Daoy (cell line): Measurements from ENCODE around the gene FNTB. TPM values are rescaled to one million over a fixed set of nuclear protein-coding genes. Genes with fewer than 3 reads are reported as not detected.
A peak's percentile ranks its signal among the peaks of the same experiment; 100 is the strongest.

Source experiments
- DNase-seq: peaks from one replicate; pipeline ENCODE4 v3.0.0-alpha.2; 2015; ENCODE audit warnings: low read depth
- total RNA-seq: library from RNA; depleted of rRNA; stranded (reverse); fragments of >200 nt; shearing (Covaris generic); gene quantifications from 2 replicates; pipeline ENCODE4 v1.2.3, GENCODE V29; 2014; rRNA removed

The FNTB gene, protein sequence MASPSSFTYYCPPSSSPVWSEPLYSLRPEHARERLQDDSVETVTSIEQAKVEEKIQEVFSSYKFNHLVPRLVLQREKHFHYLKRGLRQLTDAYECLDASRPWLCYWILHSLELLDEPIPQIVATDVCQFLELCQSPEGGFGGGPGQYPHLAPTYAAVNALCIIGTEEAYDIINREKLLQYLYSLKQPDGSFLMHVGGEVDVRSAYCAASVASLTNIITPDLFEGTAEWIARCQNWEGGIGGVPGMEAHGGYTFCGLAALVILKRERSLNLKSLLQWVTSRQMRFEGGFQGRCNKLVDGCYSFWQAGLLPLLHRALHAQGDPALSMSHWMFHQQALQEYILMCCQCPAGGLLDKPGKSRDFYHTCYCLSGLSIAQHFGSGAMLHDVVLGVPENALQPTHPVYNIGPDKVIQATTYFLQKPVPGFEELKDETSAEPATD
- 13.8 and 15.8 TPM in 2 replicates for total RNA-seq

DNA sequence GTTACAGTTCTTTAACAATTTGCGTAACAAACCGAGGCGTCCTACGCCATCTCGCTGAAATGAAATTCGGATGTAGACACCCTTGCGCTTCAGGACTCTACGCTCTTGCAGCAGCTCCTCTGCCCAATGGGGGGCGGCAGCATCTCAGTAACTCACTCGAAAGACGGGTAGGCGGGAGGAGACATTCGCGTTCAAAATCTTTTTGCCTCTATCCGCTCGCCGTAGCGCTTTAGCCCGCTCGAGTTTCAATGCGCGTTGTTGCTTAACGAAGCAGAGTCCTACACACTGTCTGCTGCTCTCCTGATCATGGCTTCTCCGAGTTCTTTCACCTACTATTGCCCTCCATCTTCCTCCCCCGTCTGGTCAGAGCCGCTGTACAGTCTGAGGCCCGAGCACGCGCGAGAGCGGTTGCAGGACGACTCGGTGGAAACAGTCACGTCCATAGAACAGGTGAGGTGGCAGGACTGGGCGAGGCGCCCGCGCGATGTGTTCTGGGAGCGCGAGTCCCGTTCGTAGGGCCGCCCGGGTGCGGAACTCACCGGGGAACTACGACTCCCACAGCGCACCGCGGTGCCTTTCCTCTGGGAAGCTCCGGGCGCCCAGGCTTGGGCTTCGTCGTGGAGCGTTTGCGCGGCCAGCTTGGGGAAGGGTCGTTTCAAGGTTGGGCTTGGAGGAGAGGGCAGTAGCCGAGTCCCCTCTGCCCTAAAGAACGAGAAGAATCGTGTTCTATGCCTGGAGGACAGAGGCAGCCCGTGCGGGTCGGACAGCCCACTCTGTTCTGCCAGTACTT lies at the start of gene FNTB:
FNTB (plus strand) TSS at position 248 of the 790 bp plus-strand sequence; CDS start at position 307, 59 bp downstream.
- peak; percentile 98 for DNase-seq

DNA sequence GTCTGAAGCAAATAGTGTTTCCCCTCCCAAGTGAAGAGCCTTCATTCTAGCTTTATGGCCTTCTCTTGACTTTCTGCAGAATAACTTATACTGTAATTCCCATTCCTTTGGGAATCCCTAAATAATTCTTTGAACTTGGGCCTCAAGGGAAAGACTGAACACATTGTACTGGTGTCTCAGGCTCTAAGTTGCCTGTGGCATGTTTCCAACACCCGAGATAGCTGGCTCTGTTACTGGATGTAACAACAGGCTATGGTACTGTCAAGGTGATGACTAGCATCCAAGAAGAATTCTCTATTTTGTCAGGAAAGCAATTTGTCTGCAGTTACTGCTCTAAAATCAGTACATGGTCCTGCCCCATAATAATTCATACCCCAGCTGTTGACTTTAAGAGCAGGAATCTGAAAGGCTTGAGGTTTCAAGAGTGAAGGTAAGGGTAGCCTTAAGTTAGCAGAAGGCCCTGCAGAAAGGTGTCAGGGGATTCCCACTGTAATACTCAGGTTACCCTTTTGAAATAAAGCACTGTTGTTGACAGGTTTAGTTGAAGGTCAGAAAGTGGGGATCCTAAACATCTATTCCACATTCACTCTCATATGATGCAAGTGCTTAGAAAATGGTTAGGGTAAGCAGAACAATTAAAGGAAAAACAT lies 49.4 kb upstream of the FNTB start:
- no peak for DNase-seq

DNA sequence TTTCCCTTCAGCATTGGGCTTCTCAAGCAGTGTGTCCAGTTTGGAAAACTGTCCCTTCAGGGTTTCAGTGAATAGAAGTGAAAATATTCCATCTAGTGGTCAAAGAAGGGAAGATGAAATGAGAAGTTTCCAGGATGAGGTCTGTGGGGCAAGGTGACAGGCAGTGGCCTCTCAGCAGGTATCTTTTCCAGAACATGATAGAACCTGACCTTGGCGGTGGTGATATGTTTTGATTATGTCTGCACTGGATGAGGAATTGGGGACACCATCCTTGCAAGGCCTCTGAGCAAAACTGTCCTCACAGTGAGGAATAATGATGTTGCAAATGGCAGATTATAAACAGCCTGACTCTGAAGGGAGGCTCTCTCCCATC lies 48.9 kb upstream of the FNTB start:
- no peak for DNase-seq

DNA sequence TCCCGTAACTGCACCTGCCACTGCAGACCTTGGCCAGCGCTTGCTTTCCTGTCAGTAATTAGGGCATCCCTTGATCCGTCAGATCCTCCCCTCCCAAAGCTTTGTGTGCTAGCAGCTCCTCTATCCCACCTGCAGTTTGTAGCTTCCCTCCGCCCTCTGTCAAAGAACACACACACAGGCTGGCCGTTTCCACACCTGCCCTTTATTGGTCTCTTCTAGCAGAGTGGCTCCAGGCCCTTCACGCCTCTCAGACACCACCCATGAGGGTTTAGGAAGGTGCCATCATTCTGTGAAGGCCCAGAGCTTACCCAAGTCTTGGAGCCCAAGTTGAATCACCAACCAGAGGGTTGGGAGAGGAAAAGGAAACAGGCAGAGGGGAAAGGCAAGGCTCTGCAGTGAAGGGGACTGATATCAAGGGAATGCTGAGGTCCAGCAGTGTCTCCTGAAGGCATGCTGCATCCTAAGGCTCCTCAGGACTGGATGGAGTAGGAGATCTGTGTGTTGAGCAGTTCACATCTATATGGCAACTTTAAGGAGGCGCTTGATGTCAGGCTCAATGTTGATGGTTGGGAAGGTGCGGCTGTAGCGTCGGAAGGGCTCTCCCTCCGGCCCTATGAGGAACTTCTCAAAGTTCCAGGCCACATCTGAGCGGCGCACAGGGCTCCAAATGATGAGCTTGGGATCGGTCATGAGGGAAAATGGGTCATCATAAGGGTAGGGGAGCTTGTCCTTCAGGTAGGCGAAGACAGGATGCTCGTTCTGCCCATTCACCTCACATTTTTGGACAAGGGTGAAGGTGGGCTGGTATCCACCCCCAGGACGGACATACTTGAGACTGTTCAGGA lies 47.5 kb upstream of the FNTB start:
- DNase-seq: no peak

DNA sequence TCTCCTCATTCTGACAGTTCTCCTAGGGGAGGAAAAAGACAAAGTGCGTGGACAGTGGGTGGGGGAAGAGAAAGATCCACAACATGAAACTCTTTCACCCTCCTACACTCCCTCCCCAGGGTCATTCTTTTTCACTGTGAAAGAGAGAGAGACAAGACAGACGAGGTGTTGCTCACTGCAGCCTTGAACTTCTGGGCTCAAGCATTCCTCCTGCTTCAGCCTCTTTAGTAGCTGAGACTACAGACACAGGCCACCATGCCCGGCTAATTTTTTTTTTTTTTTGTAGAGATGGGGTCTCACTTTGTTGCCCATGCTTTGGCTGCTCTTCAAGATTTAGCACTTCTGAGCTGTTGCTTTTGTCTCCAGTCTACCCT lies 46.9 kb upstream of the FNTB start:
- DNase-seq: no peak

DNA sequence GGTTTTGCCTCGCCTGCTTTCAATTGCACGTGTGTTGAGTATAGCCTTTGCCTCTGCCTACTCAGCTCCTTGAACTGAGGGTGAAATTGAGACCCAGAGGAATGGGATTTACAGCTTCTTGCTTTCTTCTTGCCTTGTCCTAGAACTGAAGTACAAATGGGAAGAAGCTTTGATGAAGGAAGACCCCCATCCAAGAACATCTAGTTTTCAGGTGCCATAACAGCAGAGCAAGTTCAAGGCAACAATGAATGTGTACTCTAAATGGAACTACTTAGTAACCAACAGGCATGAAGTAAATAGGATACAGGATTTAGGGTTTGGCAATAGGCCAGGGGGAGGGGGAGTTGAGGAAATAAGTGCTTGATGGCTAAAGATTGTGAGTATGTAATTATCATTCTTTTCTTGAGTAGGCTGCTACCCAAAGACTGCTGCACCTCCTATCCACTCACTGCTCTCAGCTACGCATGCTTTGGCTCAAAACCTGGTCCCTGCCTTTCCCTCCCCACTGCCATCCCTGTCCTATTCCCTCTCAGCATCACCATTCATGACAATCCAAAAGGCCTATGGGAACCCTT lies 46.3 kb upstream of the FNTB start:
- DNase-seq: no peak

DNA sequence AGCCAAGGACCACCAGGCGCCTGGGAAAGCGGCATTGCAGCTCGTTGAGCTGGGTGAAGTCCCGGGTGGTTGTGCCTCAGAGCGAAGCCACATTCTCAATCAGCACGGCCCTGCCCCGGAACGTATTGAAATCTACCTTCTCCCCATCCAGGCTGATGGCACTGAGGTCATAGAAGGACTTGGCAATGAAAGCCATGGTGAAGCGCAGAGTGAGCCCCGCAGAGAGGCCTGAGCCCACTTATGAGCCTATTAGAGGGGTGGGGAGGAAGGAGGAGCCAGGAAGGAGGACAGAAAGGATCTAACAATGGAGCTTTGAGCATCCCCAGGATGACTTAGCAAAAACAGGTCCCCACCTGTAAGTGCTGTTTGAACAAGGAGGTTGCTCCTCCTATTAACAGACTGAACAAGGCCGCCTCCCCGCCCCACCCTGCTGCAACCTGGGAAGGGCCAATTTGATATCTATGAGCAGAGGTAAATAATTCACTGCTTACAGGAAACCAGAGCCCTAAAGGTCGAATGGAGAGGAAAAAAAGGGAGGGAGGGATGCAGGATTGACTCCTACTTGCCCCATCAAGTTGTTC lies 44.1 kb upstream of the FNTB start, which contains the start of gene GPX2:
GPX2 (minus strand) TSS at position 215 of the 581 bp plus-strand sequence; CDS start at position 196, 19 bp downstream.
- no peak for DNase-seq

DNA sequence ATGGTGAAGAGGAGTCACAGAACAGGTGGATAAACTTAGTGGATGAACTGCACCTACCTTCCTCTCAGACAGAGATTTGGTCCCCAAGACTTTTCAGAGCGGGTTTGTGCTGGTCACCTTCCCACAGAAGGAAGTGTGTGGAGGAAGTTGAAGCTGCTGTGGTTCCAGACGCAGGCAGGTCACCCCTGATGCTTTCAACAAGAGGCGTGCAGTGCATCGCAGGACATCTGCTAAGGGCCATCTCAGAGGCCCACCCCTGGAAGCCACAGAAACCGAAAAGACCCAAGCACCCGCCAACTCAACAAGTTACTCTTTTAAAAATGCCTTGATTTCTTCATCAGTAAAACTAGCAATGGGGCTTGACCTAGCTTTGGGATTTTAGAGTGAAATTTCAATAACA lies 43.1 kb upstream of the FNTB start:
- DNase-seq: no peak

DNA sequence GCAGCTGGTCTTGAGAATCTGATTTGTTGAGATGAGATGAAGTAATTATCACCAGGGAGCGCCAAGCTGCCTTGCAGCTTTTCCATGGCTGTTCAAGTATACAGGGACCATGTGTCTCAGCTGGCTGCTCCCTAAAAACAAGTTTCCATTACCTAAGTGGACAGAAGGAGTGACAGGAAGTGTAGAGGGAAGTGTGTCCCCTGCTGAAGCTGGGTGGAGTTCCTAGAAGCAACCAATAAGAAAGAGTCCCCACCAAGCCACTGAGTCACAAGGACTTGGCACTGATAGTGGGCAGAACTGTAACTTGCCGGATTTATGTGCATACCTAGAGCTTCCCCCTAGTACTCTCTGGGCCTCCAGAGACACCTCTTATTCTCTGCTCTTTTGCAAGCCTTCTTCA lies 42.7 kb upstream of the FNTB start:
- no peak for DNase-seq

DNA sequence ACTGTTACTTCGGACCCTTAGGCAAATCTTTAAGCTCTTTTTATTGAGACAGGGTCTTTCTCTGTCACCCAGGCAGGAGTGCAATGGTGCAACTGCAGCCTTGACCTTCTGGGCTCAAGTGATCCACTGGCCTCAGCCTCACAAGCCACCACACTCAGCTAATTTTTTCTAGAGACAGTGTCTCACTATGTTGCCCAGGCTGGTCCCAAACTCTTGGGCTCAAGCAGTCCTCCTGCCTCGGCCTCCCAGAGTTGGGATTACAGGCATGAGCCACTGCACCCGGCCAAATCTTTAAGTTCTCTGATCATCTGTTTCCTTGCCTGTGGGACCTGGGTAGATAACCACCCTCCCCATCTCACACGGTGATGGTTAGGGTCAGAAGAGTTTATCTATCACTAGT lies 41.8 kb upstream of the FNTB start:
- no peak for DNase-seq

DNA sequence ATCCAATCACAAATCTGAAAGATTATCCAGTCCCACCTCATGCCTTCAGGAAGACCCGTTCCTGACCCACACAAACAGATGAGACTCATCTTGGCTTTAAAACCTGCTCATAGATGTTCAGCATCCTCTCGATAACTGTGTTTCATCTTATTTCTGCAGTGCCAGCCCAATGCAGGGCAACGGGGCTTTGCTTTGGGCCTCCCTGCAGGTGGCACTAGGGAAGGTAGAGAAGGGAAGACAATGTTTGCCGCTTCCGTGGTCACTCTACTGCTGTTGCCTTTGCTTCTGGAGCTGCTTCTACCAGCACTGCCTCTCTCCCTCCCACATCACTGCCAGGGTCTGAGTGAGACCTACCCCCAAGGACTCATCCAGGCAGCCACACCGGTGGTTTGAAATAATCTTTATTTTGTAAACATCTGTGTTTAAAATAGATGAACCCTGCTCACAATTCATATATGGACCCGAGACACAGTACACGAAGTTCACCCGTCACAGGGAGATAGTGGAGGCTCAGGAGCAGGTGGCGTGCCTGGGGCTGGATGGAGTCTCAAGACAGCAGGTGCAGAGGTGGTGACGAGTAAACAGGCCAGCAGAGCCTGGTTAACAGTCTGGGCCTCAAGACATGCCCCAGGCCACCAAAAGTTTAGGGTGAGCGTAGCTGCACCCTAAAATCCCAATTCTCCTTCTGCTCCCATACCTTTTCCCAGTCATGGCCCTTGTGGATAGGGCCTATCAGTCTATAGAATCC lies 41.1 kb upstream of the FNTB start:
- no peak for DNase-seq

DNA sequence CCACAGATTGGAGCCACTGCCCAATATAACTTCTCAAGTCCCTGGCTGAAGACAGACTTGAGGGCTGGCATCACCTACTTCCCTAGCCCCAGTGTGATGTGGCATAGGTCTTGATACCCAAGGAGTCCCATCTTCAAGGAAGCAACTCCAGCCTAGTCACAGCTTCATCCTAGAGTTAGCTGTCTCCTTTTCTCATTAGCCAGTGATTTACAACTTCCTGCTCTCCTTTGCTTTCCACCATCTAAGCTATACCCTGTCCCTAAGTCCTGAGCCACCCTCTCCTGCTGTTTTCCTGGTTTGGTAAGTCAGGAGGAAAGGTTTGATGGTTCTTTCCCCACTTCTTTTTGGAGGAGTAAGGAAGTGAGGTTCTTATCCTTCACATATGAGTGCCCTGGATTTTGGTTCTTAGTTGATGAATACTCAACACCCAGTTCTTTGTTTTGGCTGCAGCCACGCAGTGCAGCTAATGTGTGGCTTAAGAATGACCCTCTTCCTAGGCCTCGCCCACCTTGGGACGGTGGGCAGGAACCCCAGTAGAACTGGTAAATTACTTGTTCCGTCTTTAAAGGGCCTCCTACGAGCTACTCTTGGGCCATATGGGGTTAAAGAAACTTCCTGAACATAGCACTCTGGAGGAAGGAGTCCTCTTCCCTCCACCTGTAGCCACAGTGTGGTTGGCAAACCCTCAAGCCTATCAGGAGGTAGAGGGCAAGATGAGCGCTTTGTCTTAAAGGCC lies 40.2 kb upstream of the FNTB start:
- no peak for DNase-seq

DNA sequence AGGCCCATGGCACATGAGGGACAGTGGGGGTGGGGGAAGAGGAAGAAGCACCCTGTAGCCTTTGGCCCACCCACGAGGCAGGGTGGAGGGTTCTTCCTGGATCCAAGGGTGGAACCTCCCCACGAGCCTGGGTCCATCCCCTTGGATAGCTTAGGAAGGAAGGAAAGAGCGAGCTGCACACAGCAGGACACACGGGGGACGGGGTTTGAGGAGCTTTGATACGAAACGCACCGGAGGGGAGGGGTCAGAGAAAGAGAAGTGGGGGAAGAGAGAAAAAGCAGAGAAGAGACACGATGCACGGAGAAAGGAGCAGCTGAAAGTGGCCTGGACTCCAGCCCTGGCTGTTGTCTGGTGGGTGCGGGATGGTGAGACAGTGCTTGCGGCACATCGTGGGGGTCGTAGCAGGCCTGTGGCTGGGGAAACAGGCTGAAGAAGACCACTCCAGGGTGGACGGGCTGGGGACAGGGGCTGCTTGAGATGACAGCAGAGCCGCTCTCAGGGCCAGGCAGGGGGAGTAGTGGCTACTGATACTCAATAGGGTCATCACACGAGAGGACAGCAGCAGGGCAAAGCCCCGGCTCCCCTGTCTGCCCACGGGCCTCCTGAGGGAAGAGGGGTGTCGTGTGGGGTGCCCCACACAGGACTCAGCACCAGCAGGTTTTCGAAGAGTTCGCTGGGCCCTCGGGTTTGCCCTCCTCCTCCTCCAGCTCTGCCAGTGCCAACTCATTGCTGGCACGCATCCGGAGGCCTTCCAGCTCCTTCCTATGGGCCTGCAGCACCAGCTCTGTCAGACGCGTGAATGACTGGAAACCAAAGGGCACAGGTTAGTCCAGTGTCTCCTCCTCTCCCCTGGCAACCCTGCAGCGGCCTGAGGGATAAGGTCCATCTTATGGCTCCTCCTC lies 38.7 kb upstream of the FNTB start:
- DNase-seq: no peak

DNA sequence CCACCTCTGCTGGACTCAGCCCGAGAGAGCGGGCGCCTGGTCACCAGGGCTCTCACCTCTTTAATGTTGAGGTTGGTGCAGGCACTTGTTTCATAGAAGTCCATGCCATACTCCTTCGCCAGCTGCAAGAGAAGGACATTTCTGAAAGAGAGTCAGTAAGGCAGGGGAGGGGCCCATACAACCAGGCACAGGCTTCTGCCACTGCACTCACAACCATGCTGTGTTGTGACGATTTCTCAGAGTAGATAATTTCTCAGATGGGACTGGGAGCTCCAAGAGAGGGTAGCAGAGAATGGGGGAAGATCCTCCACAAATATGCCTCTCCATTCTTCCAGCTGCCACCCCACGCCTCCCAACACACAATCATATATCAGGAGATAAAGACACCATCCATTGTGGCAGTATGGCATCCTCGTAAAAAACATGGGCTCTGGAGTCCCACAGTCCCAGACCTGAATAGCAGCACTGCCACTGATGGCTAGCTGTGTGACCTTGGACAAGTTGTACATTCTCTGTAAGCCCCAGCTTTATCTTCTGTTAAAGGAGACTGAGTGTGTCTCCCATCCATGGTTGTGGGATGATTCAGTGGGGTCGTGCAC lies 38.0 kb upstream of the FNTB start:
- DNase-seq: no peak

DNA sequence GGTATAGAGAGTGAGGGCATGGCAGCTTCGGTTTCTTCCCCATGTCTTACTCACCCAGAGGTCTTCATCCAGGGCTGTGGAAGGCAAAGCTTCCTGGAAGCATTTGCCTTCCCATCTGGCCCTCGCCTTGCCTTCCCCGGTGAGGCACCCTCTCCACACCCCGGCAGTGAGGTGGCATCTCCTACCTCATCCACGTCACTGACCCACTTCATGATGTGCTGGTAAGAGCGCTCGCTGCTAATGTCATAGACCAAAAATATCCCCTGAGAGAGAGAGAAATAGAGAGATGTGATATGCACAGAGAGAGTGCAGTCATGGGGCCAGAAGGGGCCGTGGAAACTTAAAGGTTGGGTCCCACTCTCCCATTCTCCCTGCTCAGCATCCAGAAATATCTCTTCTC lies 35.8 kb upstream of the FNTB start:
- no peak for DNase-seq

DNA sequence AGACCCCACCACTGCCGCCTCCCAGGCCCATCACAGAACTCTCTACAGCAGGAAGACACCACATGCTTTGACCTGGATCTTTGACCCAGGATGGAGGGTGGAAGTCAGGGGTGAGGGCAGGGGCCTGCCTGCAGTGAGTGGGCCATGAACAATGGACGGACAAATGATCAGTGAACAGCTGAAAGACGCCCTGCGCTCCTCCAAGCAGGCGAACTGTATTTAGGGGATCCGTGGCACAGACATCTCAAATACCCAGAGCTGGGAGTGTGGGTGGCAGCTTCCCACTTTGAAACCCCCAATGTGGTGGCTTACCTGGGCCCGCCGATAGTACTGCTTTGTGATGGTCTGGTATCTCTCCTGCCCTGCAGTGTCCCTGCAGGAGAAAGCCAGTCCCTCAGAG lies 35.4 kb upstream of the FNTB start:
- DNase-seq: no peak

DNA sequence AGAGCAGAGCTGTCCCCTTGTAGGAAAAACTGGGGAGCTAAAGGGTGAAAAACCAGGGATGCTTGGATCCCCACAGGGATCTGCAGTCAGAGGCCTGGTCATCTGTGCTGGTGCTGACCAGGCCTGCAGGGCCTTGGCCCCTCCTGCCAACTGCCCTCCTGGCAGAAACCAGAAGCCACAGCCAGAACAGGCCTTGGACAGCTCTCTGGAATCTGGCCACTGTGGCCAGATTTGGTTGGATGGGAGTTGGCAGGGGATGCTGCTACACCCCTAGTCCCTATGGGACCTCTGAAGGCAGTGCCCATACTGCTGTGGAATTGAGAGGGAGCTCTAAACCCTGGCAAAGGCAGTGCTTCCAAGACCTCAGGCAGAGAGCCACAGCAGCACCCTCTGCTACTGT lies 35.0 kb upstream of the FNTB start:
- DNase-seq: no peak
